ENCODE data around the gene OOSP3.
"Not testable (repeated sequence)": the region's sequence is repeated elsewhere in the genome, so short reads cannot be mapped to it uniquely, and the experiment has no call there.

The OOSP3 gene, protein sequence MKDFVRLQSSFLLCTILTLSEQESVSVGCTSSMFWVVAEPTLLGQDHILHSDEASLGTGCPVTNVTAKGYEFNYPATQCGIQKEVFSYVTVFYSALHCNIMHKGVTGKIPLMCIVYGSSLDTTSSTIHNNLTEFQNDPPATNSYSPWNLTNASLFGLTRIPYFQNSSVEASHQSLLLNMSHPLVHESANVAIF

DNA sequence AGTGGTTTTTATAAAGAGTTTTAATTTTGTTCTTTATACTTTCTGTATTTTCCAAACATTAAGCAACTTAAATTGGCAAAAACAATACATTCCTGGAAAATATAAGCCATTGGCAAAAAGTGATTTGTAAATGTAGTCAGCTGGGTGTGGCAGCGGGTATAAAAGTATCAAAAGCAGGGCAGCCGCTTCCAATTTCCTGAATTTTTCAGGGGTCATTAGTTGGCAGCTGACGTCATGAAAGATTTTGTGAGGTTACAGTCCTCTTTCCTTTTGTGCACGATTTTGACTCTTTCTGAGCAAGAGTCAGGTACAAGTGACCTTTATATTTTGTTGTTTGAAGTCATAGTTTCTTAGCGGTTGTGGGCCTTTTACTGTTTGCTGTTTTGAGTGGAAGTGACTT is at the start of gene OOSP3:
TSS of gene OOSP3 (plus strand) at position 208 of the 400 bp plus-strand sequence. CDS start at position 235, 27 bp downstream.
- DNase-seq, result no peak

DNA sequence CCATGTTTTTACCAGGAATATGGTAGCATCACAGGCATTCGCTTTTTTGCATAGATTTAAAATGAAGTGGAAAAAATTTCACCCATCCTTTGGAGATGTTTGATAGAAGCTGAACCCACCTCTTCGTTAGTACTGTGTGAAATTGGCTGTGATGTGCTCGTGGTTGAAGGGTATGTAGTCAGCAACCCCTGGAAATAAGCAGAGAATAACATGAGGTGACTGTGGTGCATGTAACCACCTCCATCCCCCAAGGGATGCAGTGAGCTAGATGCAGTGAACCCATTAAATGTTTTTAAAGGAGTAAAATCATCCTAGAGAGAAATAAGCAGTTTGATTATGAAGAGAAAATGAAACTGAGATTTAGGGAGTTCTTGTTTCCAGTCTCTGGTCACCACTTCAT is 49.2 kb upstream of the OOSP3 start:
- DNase-seq, result no peak

DNA sequence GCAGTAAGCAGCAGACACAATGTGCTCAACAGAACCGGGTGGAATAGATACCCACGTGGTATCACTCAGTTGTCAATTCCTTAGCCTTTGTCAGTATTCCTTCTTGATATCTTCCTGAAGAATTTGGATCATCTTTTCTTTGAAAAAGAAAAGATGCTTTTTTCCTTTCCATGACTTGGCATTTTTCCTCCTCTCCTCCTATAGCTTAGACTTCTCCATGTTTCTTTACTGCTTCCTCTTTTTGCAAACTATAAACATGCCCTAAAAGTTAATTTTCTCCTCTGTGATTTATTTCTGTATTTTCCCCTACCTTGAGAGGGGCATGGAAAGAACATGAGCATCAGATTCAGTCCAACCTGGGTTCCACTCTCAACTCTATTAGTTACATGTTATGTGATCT is 45.0 kb upstream of the OOSP3 start:
- DNase-seq, result no peak

DNA sequence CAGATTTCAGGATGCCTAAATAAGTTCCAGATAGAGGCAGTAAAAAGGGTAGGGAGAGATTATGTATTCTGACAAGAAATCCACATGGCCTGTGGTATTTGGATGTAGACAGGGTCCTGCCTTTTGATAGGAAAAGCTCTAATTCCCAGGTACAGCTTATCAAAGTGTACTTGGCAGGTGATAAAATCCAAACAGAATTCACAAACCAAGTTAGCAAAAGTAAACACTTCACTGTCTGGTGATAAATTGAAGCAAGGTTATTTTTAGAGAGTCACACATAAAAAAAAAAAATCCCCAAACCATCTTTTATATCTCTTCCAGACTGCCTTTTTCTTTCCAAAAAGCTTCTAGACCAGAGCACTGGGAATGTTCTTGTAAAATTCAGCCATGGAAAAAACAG is 39.0 kb upstream of the OOSP3 start:
- DNase-seq, result no peak

DNA sequence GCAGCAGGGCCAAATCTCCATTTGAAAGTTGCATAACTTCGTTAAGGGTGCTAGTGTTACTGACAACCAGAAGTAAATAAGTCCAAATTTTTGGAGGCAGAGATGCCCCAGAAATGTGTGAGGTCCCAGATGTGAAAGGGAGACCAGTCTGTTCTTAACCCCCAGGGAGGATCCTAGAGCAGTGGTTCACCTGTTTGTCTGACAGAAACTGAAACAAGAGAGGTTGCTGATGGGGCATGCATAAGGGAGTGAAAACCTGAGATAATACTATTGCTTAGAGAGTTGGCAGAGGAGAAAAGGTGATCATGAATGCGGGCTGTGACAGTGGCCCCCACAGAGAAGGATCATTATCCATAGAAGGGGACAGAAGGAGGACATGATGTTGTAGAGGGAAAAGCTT is 37.1 kb upstream of the OOSP3 start:
- no peak for DNase-seq

DNA sequence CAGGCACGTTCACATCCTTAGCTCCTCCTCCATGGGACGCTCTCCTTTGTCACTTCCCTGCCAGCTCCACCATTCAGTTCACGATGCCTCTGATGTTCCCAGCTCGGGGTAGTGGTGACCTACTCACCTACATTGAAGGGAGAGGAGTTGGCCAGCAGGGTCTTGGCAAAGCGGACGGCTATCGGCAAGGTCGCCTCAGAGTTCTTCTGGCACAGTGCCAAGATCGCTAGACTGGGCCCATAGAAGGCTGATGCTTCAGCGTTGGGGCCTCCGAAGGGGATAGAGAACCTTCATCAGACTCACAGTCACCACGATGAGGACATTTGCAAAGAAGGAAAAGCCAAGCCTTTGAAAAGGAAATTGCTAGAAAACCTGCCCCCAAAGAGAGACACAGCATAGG is 36.3 kb upstream of the OOSP3 start:
- DNase-seq, result no peak

DNA sequence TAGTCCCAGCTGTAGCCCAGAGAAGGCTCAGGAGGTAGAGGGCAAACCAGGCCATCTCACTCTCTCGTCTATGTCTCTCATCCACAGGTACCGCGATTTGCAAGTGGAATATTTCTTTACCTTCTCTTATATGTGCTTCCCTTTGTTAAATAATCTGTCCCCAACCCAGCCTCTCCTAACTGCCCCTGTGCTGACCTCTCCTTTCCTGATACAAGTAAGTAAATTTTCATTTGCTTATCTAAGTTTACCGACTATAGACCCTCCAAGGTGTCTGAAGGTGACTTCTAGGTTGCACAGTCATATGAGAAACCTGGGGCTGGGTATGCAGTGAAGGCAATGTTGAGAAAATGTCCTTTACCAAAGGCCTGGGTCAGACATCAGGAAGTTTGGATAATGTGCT is 33.2 kb upstream of the OOSP3 start, which contains the start of gene CBLIF:
TSS of gene CBLIF (minus strand) at position 101 of the 400 bp plus-strand sequence. CDS start at position 55, 46 bp downstream.
- DNase-seq, result no peak

DNA sequence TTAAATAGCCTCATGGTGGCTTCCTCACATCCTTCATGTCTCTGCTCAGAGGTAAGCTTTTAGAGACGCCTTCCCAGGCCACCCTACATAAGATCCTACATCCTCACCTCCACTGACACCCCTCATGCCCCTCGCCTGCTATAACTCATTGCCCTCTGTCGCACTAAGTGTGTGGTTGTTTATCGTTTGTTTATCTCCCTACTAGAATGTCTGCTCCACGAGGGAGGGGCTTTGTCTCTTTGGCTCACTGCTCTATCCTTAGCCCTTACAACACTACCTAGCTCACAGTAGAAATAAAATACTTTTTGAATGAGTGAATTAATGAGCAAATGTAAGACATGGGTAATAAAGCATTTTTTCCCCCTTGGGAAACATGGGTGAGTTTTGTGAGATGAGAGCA is 32.0 kb upstream of the OOSP3 start:
- DNase-seq, result no peak

DNA sequence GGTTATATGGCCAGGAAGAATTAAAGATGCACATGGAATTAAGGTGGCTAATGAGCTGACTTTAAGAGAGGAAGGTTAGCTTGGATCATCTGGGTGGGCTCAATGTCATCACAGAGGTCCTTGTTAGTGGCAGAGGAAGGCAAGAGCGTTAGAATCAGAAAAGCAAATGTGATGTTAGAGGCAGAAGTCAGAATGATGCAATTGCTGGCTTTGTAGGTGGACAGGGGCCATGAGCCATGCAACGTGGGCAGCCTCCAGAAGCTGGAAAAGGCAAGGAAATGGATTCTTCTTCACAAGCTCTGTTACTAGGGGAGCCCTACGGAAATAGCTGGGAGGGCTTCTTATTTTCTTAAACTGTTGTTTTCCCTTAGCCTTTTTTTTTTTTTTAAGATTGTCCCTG is 31.0 kb upstream of the OOSP3 start:
- DNase-seq, result no peak

DNA sequence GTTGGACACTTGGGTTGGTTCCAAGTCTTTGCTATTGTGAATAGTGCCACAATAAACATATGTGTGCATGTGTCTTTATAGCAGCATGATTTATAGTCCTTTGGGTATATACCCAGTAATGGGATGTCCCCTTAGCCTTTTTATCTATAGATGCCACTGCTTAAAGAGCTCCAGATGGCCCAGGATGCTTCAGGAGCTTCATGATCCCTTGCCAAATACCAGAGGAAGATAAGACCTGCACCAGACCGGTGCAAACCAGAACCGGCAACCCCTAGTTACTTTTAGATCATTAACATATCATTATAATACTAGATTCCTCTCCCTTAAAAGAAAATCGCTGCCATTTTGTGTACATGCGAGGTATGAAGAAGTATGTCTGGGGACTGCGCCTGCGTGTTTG is 30.1 kb upstream of the OOSP3 start:
- not testable (repeated sequence) for DNase-seq

DNA sequence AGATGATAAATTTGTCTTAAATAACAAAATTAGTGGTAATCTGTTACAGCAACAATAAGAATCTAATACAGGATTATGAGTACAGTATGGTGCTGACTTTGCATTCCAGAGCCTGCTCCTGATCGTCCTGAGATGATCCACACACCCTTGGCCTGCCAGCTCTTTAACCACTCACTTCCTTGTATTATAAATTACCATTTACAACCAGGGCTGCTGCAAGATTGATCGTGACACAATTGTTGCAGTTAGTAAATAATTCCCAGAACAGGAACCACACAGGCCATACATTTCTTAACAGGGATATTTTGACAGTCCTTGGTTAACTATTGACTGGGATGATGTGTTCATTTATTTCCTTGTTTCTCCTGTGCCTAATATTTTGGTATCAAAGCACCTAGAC is 29.5 kb upstream of the OOSP3 start:
- DNase-seq, result no peak

DNA sequence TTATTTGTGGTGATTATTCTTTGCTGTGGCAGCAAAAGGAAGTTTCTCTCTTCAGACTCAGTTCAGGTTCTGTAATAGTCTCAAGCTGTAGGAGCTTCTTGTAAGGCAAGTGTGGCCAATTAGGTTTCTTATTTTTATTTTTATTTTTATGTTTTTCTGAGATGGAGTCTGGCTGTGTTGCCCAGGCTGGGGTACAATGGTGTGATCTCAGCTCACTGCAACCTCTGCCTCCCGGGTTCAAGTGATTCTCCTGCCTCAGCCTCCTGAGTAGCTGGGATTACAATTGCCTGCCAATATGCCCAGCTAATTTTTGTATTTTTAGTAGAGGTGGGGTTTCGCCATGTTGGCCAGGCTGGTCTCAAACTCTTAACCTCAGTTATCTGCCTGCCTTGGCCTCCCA is 29.0 kb upstream of the OOSP3 start:
- not testable (repeated sequence) for DNase-seq

DNA sequence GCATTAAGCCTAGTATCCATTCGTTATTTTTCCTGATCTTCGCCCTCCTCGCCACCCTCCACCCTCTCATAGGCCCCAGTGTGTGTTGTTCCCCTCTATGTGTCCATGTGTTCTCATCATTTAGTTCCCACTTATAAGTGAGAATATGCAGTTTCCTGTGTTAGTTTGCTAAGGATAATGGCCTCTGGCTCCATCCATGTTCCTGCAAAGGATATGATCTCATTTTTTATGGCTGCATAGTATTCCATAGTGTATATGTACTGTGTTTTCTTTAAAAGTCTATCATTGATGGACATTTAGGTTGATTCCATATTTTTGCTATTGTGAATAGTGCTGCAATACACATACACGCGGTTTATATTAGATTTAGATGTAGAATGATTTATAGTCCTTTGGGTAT is 27.2 kb upstream of the OOSP3 start:
- not testable (repeated sequence) for DNase-seq

DNA sequence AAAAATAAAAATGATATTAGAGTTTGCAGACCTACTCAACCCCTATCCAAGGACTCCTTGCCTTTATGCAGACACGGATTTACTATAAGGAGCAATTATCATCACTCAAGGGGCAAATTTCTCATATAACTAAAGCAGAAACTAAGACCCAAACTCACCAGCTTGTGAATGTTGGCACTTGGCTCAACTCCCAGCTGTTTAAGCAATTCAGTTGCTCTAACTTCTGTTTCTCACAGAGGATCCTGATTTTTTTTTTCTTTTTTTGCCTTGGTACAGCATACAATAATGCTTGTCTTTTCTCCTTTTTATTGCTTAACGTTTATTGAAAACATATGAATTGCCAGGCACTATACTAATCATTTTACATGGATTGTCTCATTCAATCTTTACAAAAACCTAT is 23.7 kb upstream of the OOSP3 start:
- no peak for DNase-seq

DNA sequence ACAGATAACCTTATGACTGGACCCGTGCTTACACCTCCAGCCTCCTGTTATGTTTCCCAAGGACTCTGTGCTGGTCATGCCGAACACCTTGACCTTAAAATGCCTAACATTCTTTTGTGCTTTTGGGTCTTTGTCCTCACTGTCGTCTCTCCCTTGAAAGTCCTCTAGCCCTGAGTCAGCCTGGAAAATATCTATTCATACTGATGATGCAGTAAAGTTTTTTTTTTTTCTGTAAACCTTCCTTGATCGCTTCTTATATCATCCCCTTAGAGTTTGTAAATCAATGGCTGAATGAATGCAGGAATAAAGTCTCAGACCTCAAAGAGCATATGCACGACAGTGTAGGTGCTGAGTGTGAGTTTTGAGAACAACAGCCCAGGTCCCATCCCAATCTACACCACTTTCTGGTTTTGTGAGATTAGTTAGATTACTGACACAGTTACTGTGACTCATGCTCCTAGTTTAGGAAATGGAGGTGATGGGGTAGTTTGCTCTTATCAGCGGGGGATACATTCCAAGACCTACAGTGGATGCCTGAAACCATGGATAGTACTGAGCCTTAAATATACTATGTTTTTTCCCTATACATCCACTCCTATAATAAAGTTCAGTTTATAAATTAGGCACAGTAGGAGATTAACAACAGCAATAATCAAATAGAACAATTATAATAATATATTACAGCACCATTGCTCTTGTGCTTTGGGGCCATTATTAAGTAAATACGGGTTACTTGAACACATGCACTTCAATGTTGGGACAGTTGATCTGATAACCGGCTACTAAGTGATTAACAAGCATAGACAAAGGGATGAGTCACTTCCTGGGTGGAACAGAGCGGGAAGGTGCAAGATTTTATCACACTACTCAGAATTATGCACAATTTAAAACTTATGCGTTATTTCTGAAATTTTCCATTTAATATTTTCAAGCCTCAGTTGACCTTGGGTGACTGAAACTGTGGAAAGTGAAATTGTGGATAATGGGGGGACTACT is 20.8 kb upstream of the OOSP3 start:
- no peak for DNase-seq

DNA sequence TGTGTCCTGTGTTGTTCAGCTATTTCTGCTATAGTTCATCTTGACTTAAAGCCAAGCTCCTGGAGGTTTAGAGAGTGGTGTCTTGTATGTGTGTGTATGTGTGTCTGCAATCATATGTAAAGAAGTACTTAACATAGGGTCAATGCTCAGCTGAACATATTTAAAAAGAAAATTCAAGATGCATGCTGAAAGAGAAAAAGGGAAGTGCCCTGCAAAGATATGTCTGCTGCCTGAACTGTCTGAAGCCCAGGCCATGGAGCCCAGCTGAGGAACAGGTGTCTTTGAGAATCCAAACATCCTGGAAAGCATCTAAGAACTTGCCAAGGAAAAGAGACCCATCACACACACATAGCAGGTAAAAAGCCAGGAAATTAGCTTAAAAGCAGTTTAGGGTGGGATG is 18.9 kb upstream of the OOSP3 start:
- DNase-seq, result no peak

DNA sequence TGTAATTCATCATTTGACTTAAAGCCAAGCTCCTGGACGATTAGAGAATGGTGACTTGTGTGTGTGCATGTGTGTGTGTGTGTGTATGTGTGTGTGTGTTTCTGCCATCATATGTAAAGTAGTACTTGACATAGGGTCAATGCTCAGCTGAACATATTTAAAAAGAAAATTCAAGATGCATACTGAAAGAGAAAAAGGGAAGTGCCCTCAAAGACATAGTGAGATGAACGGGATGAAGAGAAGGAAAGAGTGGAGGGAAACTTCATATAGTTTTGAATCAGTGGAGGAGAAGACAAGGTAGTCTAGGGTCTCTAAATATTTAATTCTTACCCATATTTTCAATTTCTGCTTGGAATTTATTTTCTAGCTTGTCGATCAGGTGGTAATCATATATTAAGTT is 16.3 kb upstream of the OOSP3 start:
- DNase-seq, result no peak

DNA sequence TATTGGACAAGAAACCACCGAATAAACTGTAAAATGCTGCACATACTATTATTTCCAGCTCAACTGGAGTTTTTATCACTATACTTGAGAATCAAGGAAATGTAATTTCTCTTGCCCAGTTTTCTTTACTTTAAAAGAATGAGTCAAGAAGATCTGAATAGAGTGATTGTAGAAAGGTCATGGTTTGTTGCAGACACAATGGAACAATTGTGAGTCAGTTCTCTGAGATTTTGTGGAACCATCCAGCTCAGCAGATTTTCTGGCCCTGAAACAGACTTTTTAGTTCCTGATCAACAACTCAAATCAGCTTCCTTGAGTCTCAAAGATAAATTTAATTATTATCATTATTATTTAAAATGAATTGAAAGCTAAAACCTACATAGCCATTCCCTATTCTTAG is 13.6 kb upstream of the OOSP3 start:
- DNase-seq, result no peak

DNA sequence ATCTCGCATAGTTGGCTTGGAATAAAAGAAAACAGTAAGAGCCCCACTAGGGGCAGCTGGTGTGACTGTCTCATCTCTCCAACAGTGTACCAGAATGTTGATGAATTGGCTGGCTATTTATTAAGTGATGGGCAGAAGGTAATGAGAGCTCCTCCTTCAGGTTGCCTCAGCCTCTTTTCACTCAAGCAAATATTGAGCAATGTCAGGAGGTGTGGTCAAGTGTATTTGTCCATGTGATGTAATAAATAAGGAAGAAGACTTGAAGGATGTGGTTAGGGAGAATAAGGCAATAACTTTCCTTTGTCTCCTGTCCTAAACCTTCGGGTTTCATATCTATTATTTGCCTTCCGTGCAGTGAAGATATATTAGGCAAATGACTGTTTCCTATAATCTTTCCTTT is 12.2 kb upstream of the OOSP3 start, which contains the start of gene TCN1:
TSS of gene TCN1 (minus strand) at position 91 of the 400 bp plus-strand sequence. CDS start at position 74, 17 bp downstream.
- DNase-seq, result no peak

DNA sequence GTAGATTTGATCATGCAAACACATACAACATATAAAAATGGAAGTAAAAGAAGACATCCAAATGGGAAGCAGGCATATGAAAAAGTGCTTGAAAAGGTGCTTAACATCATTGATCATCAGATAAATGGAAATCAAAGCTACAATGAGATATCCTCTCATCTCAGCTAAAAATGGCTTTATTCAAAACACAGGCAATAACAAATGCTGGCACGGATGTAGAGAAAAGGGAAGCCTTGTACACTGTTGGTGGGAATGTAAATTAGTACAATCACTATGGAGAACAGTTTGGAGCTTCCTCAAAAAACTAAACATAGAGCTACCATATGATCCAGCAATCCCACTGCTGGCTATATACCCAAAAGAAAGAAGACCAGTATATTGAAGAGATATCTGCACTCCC is 11.7 kb upstream of the OOSP3 start:
- no peak for DNase-seq

DNA sequence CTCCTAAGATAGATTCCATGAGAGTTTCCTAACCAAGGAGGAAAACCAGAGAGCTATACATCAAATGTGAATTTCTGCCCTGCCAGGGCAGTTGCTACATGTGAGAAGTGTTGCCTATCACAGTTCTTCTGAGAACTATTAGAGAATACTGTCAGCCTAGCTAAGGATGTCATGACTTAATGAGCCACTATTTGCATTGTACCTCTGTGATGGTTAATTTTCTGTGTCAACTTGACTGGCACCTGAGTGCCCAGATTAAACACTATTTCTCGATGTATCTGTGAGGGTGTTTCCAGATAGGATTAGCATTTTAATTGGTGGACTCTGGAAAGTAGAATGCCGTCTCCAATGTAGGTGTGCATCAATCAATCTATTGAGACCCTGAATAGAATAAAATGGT is 10.6 kb upstream of the OOSP3 start:
- no peak for DNase-seq

DNA sequence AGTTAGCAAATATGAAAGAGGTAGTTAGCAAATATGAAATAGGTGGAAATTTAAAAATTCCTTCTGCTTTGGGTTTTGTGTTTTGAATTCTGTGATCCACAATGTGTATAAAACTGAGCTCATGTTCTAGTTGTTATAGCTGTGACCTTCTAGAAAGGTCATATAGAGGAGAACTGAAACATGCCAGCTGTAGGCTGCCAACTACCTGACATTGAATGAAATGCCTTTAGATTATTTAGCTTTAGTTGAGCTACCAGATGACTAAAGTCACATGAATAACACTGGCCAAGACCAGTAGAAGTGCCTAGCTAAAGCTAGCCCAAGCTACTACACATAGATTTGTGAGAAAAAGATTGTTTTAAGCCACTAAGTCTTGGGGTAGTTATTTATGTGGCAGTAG is 6.5 kb upstream of the OOSP3 start:
- DNase-seq, result no peak

DNA sequence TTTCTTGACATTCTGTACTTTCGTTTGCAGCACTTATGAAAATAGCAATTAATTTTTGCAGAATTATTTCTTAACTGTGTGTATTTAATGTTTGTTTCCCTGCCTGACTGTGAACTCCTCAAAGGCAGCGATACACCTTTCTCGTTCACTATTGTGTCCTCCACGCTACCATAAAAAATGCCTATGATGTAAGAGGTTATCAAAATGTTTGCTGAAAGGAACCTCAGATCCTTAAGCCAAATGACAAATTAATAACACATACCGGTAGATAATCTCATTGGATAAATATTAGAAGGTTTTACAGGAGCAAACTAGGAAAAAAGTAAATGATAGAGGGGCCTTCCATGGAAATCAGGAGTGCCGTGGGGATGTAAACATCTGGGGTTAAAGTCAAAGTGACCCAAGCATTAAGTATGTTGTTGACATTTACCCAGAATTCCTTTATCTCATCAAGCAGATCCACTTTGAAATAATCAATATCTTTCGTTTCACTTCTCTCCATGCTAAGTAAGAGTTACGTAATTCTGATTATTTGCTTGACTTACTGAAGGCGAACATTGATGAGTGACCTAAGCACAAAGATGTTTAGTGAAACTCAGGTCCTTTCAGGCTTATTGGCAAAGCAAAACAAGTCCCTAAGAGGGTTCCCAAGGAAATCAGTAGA is 2.6 kb upstream of the OOSP3 start:
- DNase-seq, result no peak

DNA sequence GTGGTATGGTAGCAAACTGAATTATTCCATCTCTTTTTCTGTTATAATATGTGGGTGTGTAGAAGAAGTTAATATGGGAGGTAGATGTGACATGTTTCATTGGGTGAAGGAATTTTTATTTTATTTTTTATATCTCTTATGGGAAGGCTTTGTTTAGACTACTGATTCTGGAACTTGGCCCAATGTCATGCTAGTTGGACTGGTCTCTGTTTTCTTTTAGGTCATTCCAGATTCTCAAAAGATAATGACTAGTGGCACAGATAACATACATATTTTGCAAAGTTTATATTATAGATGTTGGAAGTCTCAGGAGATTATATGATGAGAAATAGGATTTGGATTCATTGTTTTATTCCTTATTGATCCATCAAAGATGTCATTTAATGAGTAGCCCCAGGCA is 1.3 kb upstream of the OOSP3 start:
- no peak for DNase-seq
